A549 treated with RU486 at 1 μM for 4 hours (cell line): ENCODE results near the gene ATP5PB. TPM values are rescaled to one million over a fixed set of nuclear protein-coding genes. Genes with fewer than 3 reads are reported as not detected.

Source experiments
- total RNA-seq: library from RNA; stranded (reverse); fragments of 200-300 nt; extraction: Qiagen RNA extraction; gene quantifications from 5 replicates; pipeline ENCODE4 v1.2.3, GENCODE V29; 2022; ENCODE audit warnings: low read depth

The ATP5PB gene
- 231 to 276 TPM (median 253 TPM) in 5 replicates for total RNA-seq

GRCh38 chr1:111448918-111449702 lies at the start of gene ATP5PB, which contains the start of gene WDR77:
Gene ATP5PB (plus strand): TSS chr1:111449464. CDS start chr1:111449542, 78 bp downstream.
Gene WDR77 (minus strand): TSS chr1:111449256. CDS start chr1:111449169, 87 bp downstream.

GRCh38 chr1:111503585-111504060 lies 54.4 kb downstream of the ATP5PB start, which contains the start of the genes ADORA3 and TMIGD3:
Gene ADORA3 (minus strand): TSS chr1:111503633. CDS start chr1:111503354, 279 bp downstream.
Gene TMIGD3 (minus strand): TSS chr1:111503633. CDS start chr1:111503354, 279 bp downstream.

Other genes with a start within 250 kb of the ATP5PB start
- 0.80 to 1.9 TPM (median 1.5 TPM) in 5 replicates for gene DENND2D, start 248.8 kb upstream of the ATP5PB start, total RNA-seq
- 0.15 to 0.64 TPM (median 0.41 TPM) in 4 of 5 replicates, not detected in the other for gene CHI3L2, start 221.8 kb upstream of the ATP5PB start, total RNA-seq
- gene CHIA, start 158.6 kb upstream of the ATP5PB start, total RNA-seq, result not detected in 5 replicates
- 1.1 to 1.4 TPM (median 1.3 TPM) in 5 replicates for gene OVGP1, start 21.7 kb upstream of the ATP5PB start, total RNA-seq
- gene WDR77, start 208 bp upstream of the ATP5PB start, total RNA-seq, result 31.2 to 58.2 TPM (median 49.1 TPM) in 5 replicates
- 0.10 to 0.34 TPM (median 0.13 TPM) in 4 of 5 replicates, not detected in the other for gene C1orf162, start 24.5 kb downstream of the ATP5PB start, total RNA-seq
- gene ADORA3, start 54.2 kb downstream of the ATP5PB start, total RNA-seq, result not detected in 5 replicates
- gene TMIGD3, start 54.2 kb downstream of the ATP5PB start, total RNA-seq, result not detected in 5 replicates
- gene RAP1A, start 170.3 kb downstream of the ATP5PB start, total RNA-seq, result 21.1 to 31.2 TPM (median 25.9 TPM) in 5 replicates